Prostate gland (tissue), 2 donors: ENCODE data around the gene ZNF182.
"Not testable (repeated sequence)": the region's sequence is repeated elsewhere in the genome, so short reads cannot be mapped to it uniquely, and the experiment has no call there.

Experiments used
- CTCF ChIP-seq, 4 experiments: fragments of 200-600 bp in 2 of 4; fragments of 450-650 bp in 2 of 4; sonication (generic) in 2 of 4; IDR thresholded peaks; 1 replicate in 3 of 4; 2 replicates in 1 of 4; pipeline ENCODE4 v1.5.1; 2016 to 2019; ENCODE audit warnings: antibody characterized with exemption in 4 of 4, mild to moderate bottlenecking in 2 of 4, moderate library complexity in 2 of 4
- POLR2AphosphoS5 ChIP-seq: sonication (generic); formaldehyde crosslinking; IDR thresholded peaks from one replicate; pipeline ENCODE4 v1.6.1; 2017; ENCODE audit warnings: antibody characterized with exemption

- not testable (repeated sequence) for TF ChIP-seq POLR2AphosphoS5; CTCF (IDR thresholded peaks at IDR 0.05)
Measured at GRCh38 chrX:48027545-48027944, 23.8 kb upstream of the ZNF182 start.
